ENCODE results near the gene TRIM3.

DNA sequence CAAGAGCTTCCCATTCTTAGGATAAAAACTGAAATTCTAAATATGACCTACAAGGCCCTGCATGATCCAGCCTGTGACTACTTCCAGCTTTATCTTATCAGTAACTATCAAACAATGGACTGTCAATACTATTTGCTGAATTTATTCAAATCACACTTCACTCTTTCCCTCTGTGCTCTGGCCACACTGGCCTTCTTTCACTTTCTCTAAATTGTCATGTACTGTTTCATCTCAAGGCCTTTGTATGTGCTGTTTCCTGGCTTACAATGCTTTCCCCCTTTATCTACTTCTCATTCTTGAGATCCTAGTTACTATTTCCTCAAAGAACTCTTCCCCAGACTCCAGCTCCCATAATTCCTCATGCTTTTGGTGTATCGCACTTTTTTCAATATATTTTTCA lies 13.2 kb upstream of the TRIM3 start:
- TF ChIP-seq, protein P1, sequence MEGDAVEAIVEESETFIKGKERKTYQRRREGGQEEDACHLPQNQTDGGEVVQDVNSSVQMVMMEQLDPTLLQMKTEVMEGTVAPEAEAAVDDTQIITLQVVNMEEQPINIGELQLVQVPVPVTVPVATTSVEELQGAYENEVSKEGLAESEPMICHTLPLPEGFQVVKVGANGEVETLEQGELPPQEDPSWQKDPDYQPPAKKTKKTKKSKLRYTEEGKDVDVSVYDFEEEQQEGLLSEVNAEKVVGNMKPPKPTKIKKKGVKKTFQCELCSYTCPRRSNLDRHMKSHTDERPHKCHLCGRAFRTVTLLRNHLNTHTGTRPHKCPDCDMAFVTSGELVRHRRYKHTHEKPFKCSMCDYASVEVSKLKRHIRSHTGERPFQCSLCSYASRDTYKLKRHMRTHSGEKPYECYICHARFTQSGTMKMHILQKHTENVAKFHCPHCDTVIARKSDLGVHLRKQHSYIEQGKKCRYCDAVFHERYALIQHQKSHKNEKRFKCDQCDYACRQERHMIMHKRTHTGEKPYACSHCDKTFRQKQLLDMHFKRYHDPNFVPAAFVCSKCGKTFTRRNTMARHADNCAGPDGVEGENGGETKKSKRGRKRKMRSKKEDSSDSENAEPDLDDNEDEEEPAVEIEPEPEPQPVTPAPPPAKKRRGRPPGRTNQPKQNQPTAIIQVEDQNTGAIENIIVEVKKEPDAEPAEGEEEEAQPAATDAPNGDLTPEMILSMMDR (IDR thresholded peaks at IDR 0.05 in 4 of 5, conservative IDR thresholded peaks at IDR 0.05 in 1 of 5) = no peak
- TF ChIP-seq POLR2A (IDR thresholded peaks at IDR 0.05) = no peak
